Fibroblast of villous mesenchyme (primary cell): Measurements from ENCODE around the gene CYP2J2. TPM values are rescaled to one million over a fixed set of nuclear protein-coding genes. Genes with fewer than 3 reads are reported as not detected.
"Not testable (repeated sequence)": the region's sequence is repeated elsewhere in the genome, so short reads cannot be mapped to it uniquely, and the experiment has no call there.

Source experiments
- DNase-seq: peaks from one replicate; pipeline ENCODE4 v3.0.0-alpha.2; 2010; ENCODE audit warnings: low read depth
- H3K4me3 ChIP-seq: 2 replicates; pipeline ENCODE4 v1.5.1; 2011; ENCODE audit warnings: low read depth, mild to moderate bottlenecking, low read length
- total RNA-seq: library from RNA; depleted of rRNA; stranded (reverse); fragments of >200 nt; gene quantifications from 2 replicates; pipeline ENCODE4 v1.2.3, GENCODE V29; 2012
- TF ChIP-seq, protein P1 (sequence below): IDR thresholded peaks from 2 replicates; pipeline ENCODE4 v1.5.1; 2012; ENCODE audit warnings: low read depth, mild to moderate bottlenecking, low read length; ENCODE audit not compliant: insufficient read depth

Gene CYP2J2
- total RNA-seq, 1 donor: under 0.01 TPM

DNA sequence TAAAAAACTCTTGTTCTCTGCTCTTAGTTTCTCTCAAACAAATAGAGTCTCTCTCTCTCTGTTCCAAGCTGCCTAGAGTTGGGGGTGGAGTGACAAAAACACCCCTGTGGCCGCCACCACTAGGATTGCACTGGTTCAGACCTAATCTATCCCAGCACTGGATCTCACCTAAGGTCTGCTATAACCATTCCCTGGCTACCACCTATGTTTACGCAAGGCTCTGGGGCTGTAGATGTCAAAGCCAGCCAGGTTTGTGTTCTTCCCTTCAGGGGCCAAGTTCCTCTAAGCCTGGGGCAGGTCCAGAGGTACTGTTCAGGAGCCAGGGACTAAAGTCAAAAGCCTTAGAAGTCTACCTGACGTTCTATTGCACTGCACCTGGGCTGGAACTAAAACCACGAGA lies 12.8 kb upstream of the CYP2J2 start:
- no peak for DNase-seq
- no peak overlapping the region for H3K4me3 ChIP-seq
- TF ChIP-seq, protein P1, sequence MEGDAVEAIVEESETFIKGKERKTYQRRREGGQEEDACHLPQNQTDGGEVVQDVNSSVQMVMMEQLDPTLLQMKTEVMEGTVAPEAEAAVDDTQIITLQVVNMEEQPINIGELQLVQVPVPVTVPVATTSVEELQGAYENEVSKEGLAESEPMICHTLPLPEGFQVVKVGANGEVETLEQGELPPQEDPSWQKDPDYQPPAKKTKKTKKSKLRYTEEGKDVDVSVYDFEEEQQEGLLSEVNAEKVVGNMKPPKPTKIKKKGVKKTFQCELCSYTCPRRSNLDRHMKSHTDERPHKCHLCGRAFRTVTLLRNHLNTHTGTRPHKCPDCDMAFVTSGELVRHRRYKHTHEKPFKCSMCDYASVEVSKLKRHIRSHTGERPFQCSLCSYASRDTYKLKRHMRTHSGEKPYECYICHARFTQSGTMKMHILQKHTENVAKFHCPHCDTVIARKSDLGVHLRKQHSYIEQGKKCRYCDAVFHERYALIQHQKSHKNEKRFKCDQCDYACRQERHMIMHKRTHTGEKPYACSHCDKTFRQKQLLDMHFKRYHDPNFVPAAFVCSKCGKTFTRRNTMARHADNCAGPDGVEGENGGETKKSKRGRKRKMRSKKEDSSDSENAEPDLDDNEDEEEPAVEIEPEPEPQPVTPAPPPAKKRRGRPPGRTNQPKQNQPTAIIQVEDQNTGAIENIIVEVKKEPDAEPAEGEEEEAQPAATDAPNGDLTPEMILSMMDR: no peak

DNA sequence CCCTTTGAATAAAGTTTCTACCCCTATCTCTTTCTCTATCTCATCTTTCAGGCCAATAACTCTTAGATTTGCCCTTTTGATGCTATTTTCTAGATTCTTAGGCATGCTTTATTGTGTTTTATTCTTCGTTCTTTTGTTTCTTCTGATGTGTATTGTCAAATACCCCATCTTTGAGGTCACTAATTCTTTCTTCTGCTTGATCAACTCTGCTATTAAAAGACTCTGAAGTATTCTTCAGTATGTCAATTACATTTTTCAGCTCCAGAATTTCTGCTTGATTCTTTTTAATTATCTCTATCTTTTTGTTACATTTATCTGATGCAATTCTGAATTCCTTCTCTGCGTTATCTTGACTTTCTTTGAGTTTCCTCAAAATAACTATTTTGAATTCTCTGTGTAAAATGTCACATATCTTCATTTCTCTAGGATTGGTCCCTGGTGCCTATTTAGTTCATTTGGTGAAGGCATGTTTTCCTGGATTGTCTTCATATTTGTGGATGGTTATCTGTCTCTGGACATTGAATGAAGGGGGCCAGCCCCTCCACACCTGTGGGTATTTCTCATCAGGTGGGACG lies 11.2 kb upstream of the CYP2J2 start:
- H3K4me3 ChIP-seq: no peak overlapping the region
- DNase-seq: no peak
- TF ChIP-seq, protein P1: no peak

- no peak overlapping the region for H3K4me3 ChIP-seq
- DNase-seq: no peak
- TF ChIP-seq, protein P1: no peak
Measured at GRCh38 chr1:59936358-59936821, 9.8 kb upstream of the CYP2J2 start.

DNA sequence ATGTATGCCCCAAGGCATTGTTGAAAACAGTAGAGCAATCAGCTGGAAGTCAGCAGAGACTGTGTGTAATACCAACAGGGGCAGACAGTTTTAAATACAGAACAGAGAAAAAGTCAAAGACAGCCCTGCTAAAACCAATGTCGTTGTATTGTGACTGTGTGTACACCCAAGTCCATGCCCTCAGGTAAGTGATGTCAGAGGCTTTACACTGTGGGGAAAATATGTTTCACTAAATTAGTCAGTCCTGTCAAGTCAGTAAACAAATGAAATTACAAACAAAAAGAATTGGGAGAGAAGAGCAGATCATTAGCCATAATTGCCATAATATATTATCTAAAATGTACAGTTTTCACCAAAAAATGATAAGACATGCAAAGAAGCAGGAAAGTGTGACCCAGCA lies 2.4 kb upstream of the CYP2J2 start:
- DNase-seq: no peak
- TF ChIP-seq, protein P1: no peak
- no peak overlapping the region for H3K4me3 ChIP-seq

DNA sequence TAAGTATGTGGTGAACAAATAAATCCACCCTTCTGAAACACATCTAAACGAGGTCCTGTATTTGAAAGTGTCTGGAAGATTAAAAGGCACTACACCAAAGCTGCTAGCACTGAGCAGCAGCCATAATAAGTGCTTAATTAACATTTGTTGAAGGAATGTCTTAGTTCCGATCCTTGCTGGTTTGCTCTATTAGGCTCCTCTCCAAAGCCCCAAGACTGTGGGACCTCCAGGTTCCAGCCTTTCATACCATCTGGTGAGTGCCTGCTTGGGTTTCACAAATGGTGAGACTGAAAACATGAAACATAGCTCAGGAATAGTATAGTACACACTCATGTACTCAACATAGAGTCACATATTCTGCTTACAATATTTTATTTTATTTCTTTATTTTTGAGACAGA lies 640 bp upstream of the CYP2J2 start:
- TF ChIP-seq, protein P1: no peak
- H3K4me3 ChIP-seq: no peak overlapping the region
- DNase-seq: no peak

DNA sequence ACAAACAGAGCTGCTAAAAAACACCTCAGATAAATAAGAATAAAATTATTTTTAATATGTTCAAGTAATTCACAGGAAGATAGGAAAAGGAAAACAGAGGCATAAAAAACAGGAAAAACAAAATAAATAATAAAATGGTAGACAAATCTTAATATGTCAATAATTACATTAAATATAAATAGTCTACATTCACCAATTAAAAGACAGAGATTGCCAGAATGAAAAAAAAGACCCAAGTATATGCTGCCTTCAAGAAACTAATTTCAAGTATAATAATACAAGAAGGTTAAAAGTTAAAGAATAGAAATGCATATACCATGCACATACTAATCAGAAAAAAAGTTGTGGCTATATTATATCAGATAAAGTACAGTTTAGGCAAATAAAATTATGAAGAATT lies 1.9 kb downstream of the CYP2J2 start:
- no peak for DNase-seq
- no peak overlapping the region for H3K4me3 ChIP-seq
- TF ChIP-seq, protein P1: no peak

GRCh38 chr1:59921258-59921899 lies 5.2 kb downstream of the CYP2J2 start:
- not testable (repeated sequence) for DNase-seq

More at GRCh38 chr1:59921258-59921899, 5.2 kb downstream of the CYP2J2 start:
- H3K4me3 ChIP-seq: not testable (repeated sequence)
